Mucosa of stomach (tissue), 1 donor: ENCODE measurements around the gene CARS1.

Experiments used
- H3K27me3 ChIP-seq: one replicate; pipeline ENCODE4 v1.7.0; 2013; ENCODE audit warnings: mild to moderate bottlenecking, low read length; ENCODE audit not compliant: control insufficient read depth, insufficient read depth
- H3K36me3 ChIP-seq: one replicate; pipeline ENCODE4 v1.7.0; 2013; ENCODE audit warnings: low read length; ENCODE audit not compliant: control insufficient read depth, insufficient read depth
- H3K4me1 ChIP-seq: one replicate; pipeline ENCODE4 v1.7.0; 2013; ENCODE audit warnings: mild to moderate bottlenecking, low read length; ENCODE audit not compliant: control insufficient read depth, insufficient read depth
- H3K4me3 ChIP-seq: one replicate; pipeline ENCODE4 v1.7.0; 2013; ENCODE audit warnings: low read length
- H3K9ac ChIP-seq: one replicate; pipeline ENCODE4 v1.7.0; 2013; ENCODE audit warnings: mild to moderate bottlenecking, low read length, moderate library complexity
- H3K9me3 ChIP-seq: one replicate; pipeline ENCODE4 v1.7.0; 2013; ENCODE audit warnings: mild to moderate bottlenecking, low read length, moderate library complexity; ENCODE audit not compliant: control insufficient read depth
- donor health status: Pancreatic carcinoma.

CARS1 gene

GRCh38 chr11:3057069-3057963 lies at the start of gene CARS1:
TSS of gene CARS1 (minus strand) at chr11:3057423. CDS start at chr11:3057367, 56 bp downstream.
- Histone ChIP-seq H3K9me3 (no peaks in the 10 kb centered on the region), H3K9ac (peak within 1 kb of the TSS; percentile 96), H3K4me1 (peaks cover 12% of the 10 kb centered on the region), H3K4me3 (peak within 1 kb of the TSS; percentile 94), H3K36me3 (no peaks in the 10 kb centered on the region), H3K27me3 (no peaks in the 10 kb centered on the region)

- Histone ChIP-seq H3K9ac (no peak overlapping the region), H3K4me1 (no peaks in the 10 kb centered on the region), H3K27me3 (no peaks in the 10 kb centered on the region), H3K4me3 (no peak overlapping the region), H3K36me3 (no peaks in the 10 kb centered on the region), H3K9me3 (no peaks in the 10 kb centered on the region)
Observed at GRCh38 chr11:3105791-3106735, 48.8 kb upstream of the CARS1 start.

GRCh38 chr11:3104961-3105790 lies 48.0 kb upstream of the CARS1 start:
- no peaks in the 10 kb centered on the region for H3K4me1 ChIP-seq
- H3K36me3 ChIP-seq: no peaks in the 10 kb centered on the region
- no peaks in the 10 kb centered on the region for H3K27me3 ChIP-seq
- no peaks in the 10 kb centered on the region for H3K9me3 ChIP-seq
- no peak overlapping the region for H3K4me3 ChIP-seq
- no peak overlapping the region for H3K9ac ChIP-seq

GRCh38 chr11:3104051-3104714 lies 47.0 kb upstream of the CARS1 start:
- no peaks in the 10 kb centered on the region for H3K36me3 ChIP-seq

DNA sequence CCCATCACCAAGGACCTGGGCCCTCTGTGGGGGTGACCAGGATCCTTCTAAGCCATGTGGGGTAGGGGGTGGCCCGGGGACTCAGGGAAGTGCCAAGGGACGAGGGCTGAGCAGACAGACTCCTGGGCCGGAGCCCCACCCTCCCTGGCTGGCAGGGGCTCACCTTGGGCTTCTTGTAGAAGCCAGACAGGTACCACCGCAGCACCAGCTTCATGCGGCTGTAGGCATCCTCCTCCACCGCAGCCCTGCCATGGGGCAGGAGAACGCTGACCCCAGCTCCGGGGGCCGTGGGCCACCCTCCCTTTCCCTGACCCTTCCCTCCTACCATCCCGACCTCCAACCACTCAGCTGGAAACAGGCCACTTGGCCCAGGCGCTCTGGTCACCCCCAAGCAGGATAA lies 45.9 kb upstream of the CARS1 start:
- Histone ChIP-seq H3K9ac (no peak overlapping the region), H3K36me3 (no peaks in the 10 kb centered on the region), H3K9me3 (no peaks in the 10 kb centered on the region), H3K4me1 (no peaks in the 10 kb centered on the region), H3K27me3 (no peaks in the 10 kb centered on the region), H3K4me3 (no peak overlapping the region)

More at GRCh38 chr11:3104051-3104714, 47.0 kb upstream of the CARS1 start:
- Histone ChIP-seq H3K9me3 (no peaks in the 10 kb centered on the region), H3K4me1 (no peaks in the 10 kb centered on the region), H3K9ac (no peak overlapping the region), H3K4me3 (no peak overlapping the region), H3K27me3 (no peaks in the 10 kb centered on the region)

DNA sequence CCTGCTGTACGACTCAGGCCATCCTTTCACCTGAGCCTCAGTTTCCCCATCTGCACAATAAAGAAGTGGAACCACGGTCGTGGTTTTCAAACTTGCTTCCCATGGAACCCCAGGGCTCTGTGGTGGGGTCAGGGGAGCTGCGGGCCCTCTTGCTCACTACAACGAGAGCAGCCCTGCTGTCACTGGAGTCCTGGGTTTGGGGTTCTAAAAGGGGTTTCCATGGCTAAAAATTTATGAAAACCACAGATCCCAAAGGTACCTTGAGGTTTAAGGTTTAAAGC lies 45.4 kb upstream of the CARS1 start:
- Histone ChIP-seq H3K4me1 (no peaks in the 10 kb centered on the region), H3K4me3 (no peak overlapping the region), H3K27me3 (no peaks in the 10 kb centered on the region), H3K9ac (no peak overlapping the region), H3K9me3 (no peaks in the 10 kb centered on the region), H3K36me3 (no peaks in the 10 kb centered on the region)

- H3K4me1 ChIP-seq: no peaks in the 10 kb centered on the region
- H3K4me3 ChIP-seq: no peak overlapping the region
- H3K9me3 ChIP-seq: no peaks in the 10 kb centered on the region
- no peaks in the 10 kb centered on the region for H3K27me3 ChIP-seq
- H3K9ac ChIP-seq: no peak overlapping the region
- H3K36me3 ChIP-seq: no peaks in the 10 kb centered on the region
Observed at GRCh38 chr11:3101921-3102640, 44.9 kb upstream of the CARS1 start.

GRCh38 chr11:3099178-3099577 lies 42.0 kb upstream of the CARS1 start:
- Histone ChIP-seq H3K9ac (no peak overlapping the region), H3K27me3 (no peaks in the 10 kb centered on the region), H3K36me3 (no peaks in the 10 kb centered on the region), H3K4me1 (no peaks in the 10 kb centered on the region), H3K4me3 (no peak overlapping the region), H3K9me3 (no peaks in the 10 kb centered on the region)

GRCh38 chr11:3096909-3097530 lies 39.8 kb upstream of the CARS1 start:
- Histone ChIP-seq H3K9me3 (no peaks in the 10 kb centered on the region), H3K27me3 (no peaks in the 10 kb centered on the region), H3K9ac (no peak overlapping the region), H3K4me1 (peaks cover 1% of the 10 kb centered on the region), H3K4me3 (no peak overlapping the region), H3K36me3 (no peaks in the 10 kb centered on the region)

GRCh38 chr11:3095712-3096361 lies 38.6 kb upstream of the CARS1 start:
- Histone ChIP-seq H3K9ac (no peak overlapping the region), H3K4me1 (peaks cover 4% of the 10 kb centered on the region), H3K27me3 (no peaks in the 10 kb centered on the region), H3K4me3 (no peak overlapping the region), H3K36me3 (no peaks in the 10 kb centered on the region), H3K9me3 (no peaks in the 10 kb centered on the region)
